WTC11 (cell line): ENCODE data around the gene PCDHGA1. TPM values are rescaled to one million over a fixed set of nuclear protein-coding genes. Genes with fewer than 3 reads are reported as not detected.

Experiments used
- ATAC-seq: fragments of 200-7000 bp; cut with Tn5 transposase; 2 replicates; pipeline ENCODE4 v1.10.0; 2021; ENCODE audit warnings: mild to moderate bottlenecking, moderate library complexity
- CTCF ChIA-PET: fragments of 300-600 bp; sonication (Branson Sonifier 250); formaldehyde crosslinking; loops from one replicate; lab custom pipeline; 2021; ENCODE audit warnings: antibody characterized with exemption; lab: Charles Lee
- POLR2A ChIA-PET: fragments of 350-600 bp; sonication (Branson Sonifier 250); formaldehyde crosslinking; loops from one replicate; lab custom pipeline; 2021; ENCODE audit warnings: antibody characterized with exemption; lab: Charles Lee
- DNase-seq: peaks from one replicate; pipeline ENCODE4 v3.0.0; 2021; ENCODE audit warnings: low spot score
- H3K27ac Mint-ChIP-seq: 2 replicates; pipeline ENCODE4 v1.8.0; 2021; ENCODE audit warnings: mixed read lengths
- H3K27me3 Mint-ChIP-seq: 2 replicates; pipeline ENCODE4 v1.8.0; 2021; ENCODE audit warnings: low read depth, mild to moderate bottlenecking, moderate library complexity, mixed read lengths
- H3K36me3 Mint-ChIP-seq: 2 replicates; pipeline ENCODE4 v1.8.0; 2021; ENCODE audit warnings: mixed read lengths
- H3K4me1 Mint-ChIP-seq: 2 replicates; pipeline ENCODE4 v1.8.0; 2022; ENCODE audit warnings: mixed read lengths
- H3K4me3 Mint-ChIP-seq: 2 replicates; pipeline ENCODE4 v1.8.0; 2021; ENCODE audit warnings: mild to moderate bottlenecking, moderate library complexity, mixed read lengths
- H3K9me3 Mint-ChIP-seq: 2 replicates; pipeline ENCODE4 v1.8.0; 2021; ENCODE audit warnings: mixed read lengths
- AFF4 ChIP-seq: sonication (generic); formaldehyde crosslinking; IDR thresholded peaks from 2 replicates; pipeline ENCODE4 v1.8.1; 2023; ENCODE audit warnings: mild to moderate bottlenecking, missing genetic modification reagents, borderline replicate concordance
- CTCF ChIP-seq: fragments of 200-600 bp; IDR thresholded peaks from 2 replicates; pipeline ENCODE4 v1.8.0; 2022; ENCODE audit warnings: antibody characterized with exemption
- ERG ChIP-seq: fragments of 250-450 bp; sonication (Bioruptor Pico); IDR thresholded peaks from 2 replicates; pipeline ENCODE4 v1.8.0; 2021; ENCODE audit warnings: mild to moderate bottlenecking
- ETV6 ChIP-seq: sonication (generic); formaldehyde crosslinking; IDR thresholded peaks from 2 replicates; pipeline ENCODE4 v1.8.1; 2022; ENCODE audit warnings: mild to moderate bottlenecking, missing genetic modification reagents
- FOXK1 ChIP-seq: sonication (generic); formaldehyde crosslinking; IDR thresholded peaks from 2 replicates; pipeline ENCODE4 v1.8.0; 2022; ENCODE audit warnings: mild to moderate bottlenecking, moderate library complexity, missing genetic modification reagents
- GABPB1 ChIP-seq: sonication (generic); formaldehyde crosslinking; IDR thresholded peaks from 2 replicates; pipeline ENCODE4 v1.8.1; 2023; ENCODE audit warnings: mild to moderate bottlenecking, missing genetic modification reagents
- GTF2I ChIP-seq: fragments of 250-450 bp; sonication (Bioruptor Pico); conservative IDR thresholded peaks from 2 replicates; pipeline ENCODE4 v1.4.0; 2021; ENCODE audit warnings: mild to moderate bottlenecking
- HMGA2 ChIP-seq: fragments of 250-450 bp; sonication (Bioruptor Pico); IDR thresholded peaks from 2 replicates; pipeline ENCODE4 v1.4.0; 2021; ENCODE audit warnings: mild to moderate bottlenecking, moderate library complexity
- IRF2 ChIP-seq: sonication (generic); formaldehyde crosslinking; IDR thresholded peaks from 2 replicates; pipeline ENCODE4 v1.8.0; 2022; ENCODE audit warnings: low read depth, missing genetic modification reagents, borderline replicate concordance
- KAT7 ChIP-seq: sonication (generic); formaldehyde crosslinking; IDR thresholded peaks from 2 replicates; pipeline ENCODE4 v1.8.1; 2023; ENCODE audit warnings: missing genetic modification reagents, mild to moderate bottlenecking, borderline replicate concordance
- MXD4 ChIP-seq: fragments of 250-450 bp; sonication (Bioruptor Pico); IDR thresholded peaks from 2 replicates; pipeline ENCODE4 v1.8.0; 2021; ENCODE audit warnings: mild to moderate bottlenecking, moderate library complexity, borderline replicate concordance
- NR3C1 ChIP-seq: sonication (generic); formaldehyde crosslinking; conservative IDR thresholded peaks from 2 replicates; pipeline ENCODE4 v1.8.1; 2023; ENCODE audit warnings: low read depth, mild to moderate bottlenecking, missing genetic modification reagents
- OVOL2 ChIP-seq: fragments of 250-450 bp; sonication (Bioruptor Pico); IDR thresholded peaks from 2 replicates; pipeline ENCODE4 v1.9.0; 2021; ENCODE audit warnings: mild to moderate bottlenecking, borderline replicate concordance
- ZNF281 ChIP-seq: sonication (generic); formaldehyde crosslinking; IDR thresholded peaks from 2 replicates; pipeline ENCODE4 v1.8.0; 2023; ENCODE audit warnings: mild to moderate bottlenecking, missing genetic modification reagents
- ZNF396 ChIP-seq: fragments of 250-450 bp; sonication (Bioruptor Pico); IDR thresholded peaks from 2 replicates; pipeline ENCODE4 v1.8.0; 2021; ENCODE audit warnings: mild to moderate bottlenecking, moderate library complexity, borderline replicate concordance
- ZNF423 ChIP-seq: fragments of 250-450 bp; sonication (Bioruptor Pico); IDR thresholded peaks from 2 replicates; pipeline ENCODE4 v2.1.2; 2022; ENCODE audit warnings: mild to moderate bottlenecking, moderate library complexity
- ZSCAN18 ChIP-seq: fragments of 250-450 bp; sonication (Bioruptor Pico); IDR thresholded peaks from 2 replicates; pipeline ENCODE4 v2.1.2; 2022; ENCODE audit warnings: mild to moderate bottlenecking, moderate library complexity
- total RNA-seq: library from RNA; stranded (reverse); gene quantifications from 3 replicates; pipeline ENCODE4 v1.2.3, GENCODE V29; 2021

PCDHGA1 gene
- total RNA-seq, 1 experiment from 2014 or later: 1.5 TPM

GRCh38 chr5:141543053-141543452 lies 212.7 kb downstream of the PCDHGA1 start:
- CTCF ChIA-PET: no interaction called here
- peaks cover 39% of the 10 kb centered on the region for H3K36me3 Mint-ChIP-seq

GRCh38 chr5:141547488-141547887 lies 217.2 kb downstream of the PCDHGA1 start:
- Mint-ChIP-seq H3K27me3 (no peaks in the 10 kb centered on the region), H3K4me1 (peaks cover 7% of the 10 kb centered on the region), H3K27ac (no peak overlapping the region), H3K9me3 (peaks cover 23% of the 10 kb centered on the region), H3K36me3 (peaks cover 52% of the 10 kb centered on the region), H3K4me3 (no peak overlapping the region)
- TF ChIP-seq HMGA2 (peak; percentile 42; the same call in 1 of the 2 replicates), ERG (CRISPR knock-in tag) (no peak), NR3C1 (CRISPR knock-in tag) (no peak), KAT7 (CRISPR knock-in tag) (no peak), MXD4 (no peak), IRF2 (CRISPR knock-in tag) (no peak)
- CTCF ChIA-PET: interaction anchor here (0.6 to 1.3 kb wide), 3 partner anchors 16 to 139 kb away, joined by 3 to 4 read pairs (median 3); partner anchors contain the start of genes PCDHGB6 and PCDHGB7
- POLR2A ChIA-PET: no interaction called here
- DNase-seq: no peak
- ATAC-seq: no peak

More at GRCh38 chr5:141543053-141543452, 212.7 kb downstream of the PCDHGA1 start:
- peaks cover 13% of the 10 kb centered on the region for H3K9me3 Mint-ChIP-seq
- no peak overlapping the region for H3K27ac Mint-ChIP-seq
- no peak for DNase-seq
- POLR2A ChIA-PET: no interaction called here
- no peaks in the 10 kb centered on the region for H3K27me3 Mint-ChIP-seq
- no peak for ATAC-seq
- H3K4me3 Mint-ChIP-seq: no peak overlapping the region
- no peaks in the 10 kb centered on the region for H3K4me1 Mint-ChIP-seq
- TF ChIP-seq OVOL2 (CRISPR knock-in tag): no peak

GRCh38 chr5:141547921-141548320 lies 217.6 kb downstream of the PCDHGA1 start:
- DNase-seq (no peak), ATAC-seq (no peak)
- Mint-ChIP-seq H3K27me3 (no peaks in the 10 kb centered on the region), H3K9me3 (peaks cover 23% of the 10 kb centered on the region), H3K27ac (no peak overlapping the region), H3K36me3 (peaks cover 53% of the 10 kb centered on the region), H3K4me3 (no peak overlapping the region), H3K4me1 (peaks cover 7% of the 10 kb centered on the region)
- ChIA-PET CTCF (interaction anchor here (0.6 to 1.3 kb wide), 4 partner anchors 10 to 140 kb away, joined by 3 to 5 read pairs (median 4); partner anchors contain the start of genes PCDHGB6 and PCDHGB7), POLR2A (no interaction called here)
- TF ChIP-seq GABPB1: no peak

GRCh38 chr5:141557681-141558136 lies 227.4 kb downstream of the PCDHGA1 start:
- Mint-ChIP-seq H3K4me3 (peak overlapping the region; percentile 61), H3K36me3 (peaks cover 9% of the 10 kb centered on the region), H3K9me3 (no peaks in the 10 kb centered on the region), H3K27me3 (no peaks in the 10 kb centered on the region), H3K27ac (peak overlapping the region; percentile 97), H3K4me1 (peaks cover 38% of the 10 kb centered on the region)
- POLR2A ChIA-PET: interaction anchor here (1.0 to 2.4 kb wide), 4 partner anchors 33 to 238 kb away, joined by 3 to 11 read pairs (median 4); partner anchors contain the start of genes PCDHGA10 and TAF7
- DNase-seq: peak; percentile 85
- peak; percentile 92 for TF ChIP-seq CTCF
- no peak for TF ChIP-seq AFF4
- TF ChIP-seq GTF2I (CRISPR knock-in tag): no peak
- TF ChIP-seq ZNF281 (CRISPR knock-in tag): no peak
- TF ChIP-seq ZNF423 (CRISPR knock-in tag): no peak
- no peak for TF ChIP-seq ZNF396 (CRISPR knock-in tag)
- TF ChIP-seq ETV6 (CRISPR knock-in tag): 0 out of 2 replicates have a peak, but pooled peaks have one; percentile 5
- TF ChIP-seq ZSCAN18: no peak
- TF ChIP-seq FOXK1: 0 out of 2 replicates have a peak, but pooled peaks have one; percentile 23
- TF ChIP-seq HMGA2: no peak
- ATAC-seq: peak; percentile 57
- CTCF ChIA-PET: interaction anchor here (0.7 to 4.3 kb wide), 52 partner anchors 10 to 1373 kb away, joined by 3 to 60 read pairs (median 5); partner anchors contain the start of genes DIAPH1, HDAC3, PCDHB10 and PCDHB13
